Adrenal gland (tissue), 5 donors: Measurements from ENCODE around the gene TYRO3.

Experiments
- CTCF ChIP-seq, 6 experiments: fragments of 450-650 bp in 4 of 6; fragments of 200-600 bp in 2 of 6; sonication (generic) in 1 of 6; IDR thresholded peaks; 1 replicate in 5 of 6; 2 replicates in 1 of 6; pipeline versions ENCODE4 v1.5.1 to v1.8.0; 2016 to 2021; ENCODE audit warnings: antibody characterized with exemption in 6 of 6, mild to moderate bottlenecking in 2 of 6, moderate library complexity in 1 of 6
- POLR2A ChIP-seq, 2 donors: fragments of 450-650 bp; IDR thresholded peaks; one replicate each; pipeline ENCODE4 v1.6.1; 2017; ENCODE audit warnings: antibody characterized with exemption in 2 of 2, mild to moderate bottlenecking in 2 of 2, moderate library complexity in 1 of 2
- donor health status: DM: no; HTN: no; CAD: no.

DNA sequence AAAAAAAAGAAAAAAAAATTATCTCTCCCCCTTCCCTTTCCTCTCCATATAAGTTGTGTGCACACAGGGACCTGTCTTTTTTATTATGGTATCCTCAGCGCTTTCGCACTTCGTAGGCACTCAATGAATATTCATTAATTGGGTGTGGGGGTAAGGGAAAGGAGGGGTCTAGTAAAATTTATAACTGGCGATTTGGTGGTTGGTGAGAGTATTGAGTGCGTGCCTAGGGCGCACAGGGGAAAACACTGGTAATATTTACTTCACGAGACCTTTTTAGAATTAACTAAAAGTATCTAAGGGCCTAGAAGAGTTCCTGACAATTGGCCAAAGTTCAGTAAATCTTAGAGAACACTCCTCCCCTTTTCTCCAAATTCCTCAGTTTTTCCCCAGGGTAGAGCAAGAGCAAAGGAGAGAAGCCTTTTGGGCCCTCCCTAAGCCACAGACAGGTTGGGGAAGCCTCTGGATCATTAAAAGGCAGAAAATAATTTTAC lies 25.7 kb downstream of the TYRO3 start:
- TF ChIP-seq POLR2A (IDR thresholded peaks at IDR 0.05) (no peak), CTCF (IDR thresholded peaks at IDR 0.05) (no peak)
